ENCODE data around the gene POR. TPM values are rescaled to one million over a fixed set of nuclear protein-coding genes. Genes with fewer than 3 reads are reported as not detected.
"Not testable (repeated sequence)": the region's sequence is repeated elsewhere in the genome, so short reads cannot be mapped to it uniquely, and the experiment has no call there.

POR gene
- polyA plus RNA-seq, 1 donor from 2014 or later: 61.2 TPM

DNA sequence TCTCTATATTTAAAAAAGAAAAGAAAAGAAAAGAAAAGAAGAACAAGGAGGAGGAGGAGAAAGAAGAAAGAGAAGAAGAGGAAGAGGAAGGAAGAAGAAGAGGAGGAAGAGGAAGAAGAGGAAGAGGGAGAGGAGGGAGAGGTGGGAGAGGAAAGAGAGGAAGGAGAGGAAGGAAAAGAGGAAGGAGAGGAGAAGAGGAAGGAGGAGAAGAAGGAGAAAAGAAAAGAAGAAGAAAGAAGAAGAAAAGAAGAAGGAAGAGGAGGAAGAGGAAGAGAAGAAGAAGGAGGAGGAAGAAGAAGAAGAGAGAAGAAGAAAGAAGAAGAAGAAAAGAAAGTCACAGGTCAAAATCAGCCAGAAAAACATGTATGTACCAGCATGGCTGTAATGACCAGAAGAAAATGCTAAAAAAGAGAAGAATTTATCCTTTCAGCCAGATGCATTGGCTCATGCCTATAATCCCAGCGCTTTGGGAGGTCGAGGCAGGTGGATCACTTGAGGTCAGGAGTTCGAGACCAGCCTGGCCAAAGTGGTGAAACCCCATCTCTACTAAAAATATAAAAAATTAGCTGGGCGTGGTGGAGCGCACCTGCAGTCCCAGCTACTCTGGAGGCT lies 5.3 kb upstream of the POR start:
- H3K79me2 ChIP-seq (replicated peaks; ENCODE audit: insufficient read depth, low read length): no peaks in the 10 kb centered on the region
- no peak overlapping the region for H2AFZ ChIP-seq (ENCODE audit: low read depth, low read length)
- no peaks in the 10 kb centered on the region for H3K9me2 ChIP-seq (ENCODE audit: insufficient read depth, low read length)
- no peaks in the 10 kb centered on the region for H3F3A ChIP-seq (ENCODE audit: insufficient read depth, low read length, poor library complexity, severe bottlenecking)
- no peak overlapping the region for H3K27ac ChIP-seq (ENCODE audit: low read length)
- no peaks in the 10 kb centered on the region for H3K9me3 ChIP-seq (ENCODE audit: low read length)
- no peaks in the 10 kb centered on the region for H3K36me3 ChIP-seq (ENCODE audit: insufficient read depth, low read length)
- no peak overlapping the region for H3K9ac ChIP-seq (ENCODE audit: low read length)
- TF ChIP-seq, protein P1, sequence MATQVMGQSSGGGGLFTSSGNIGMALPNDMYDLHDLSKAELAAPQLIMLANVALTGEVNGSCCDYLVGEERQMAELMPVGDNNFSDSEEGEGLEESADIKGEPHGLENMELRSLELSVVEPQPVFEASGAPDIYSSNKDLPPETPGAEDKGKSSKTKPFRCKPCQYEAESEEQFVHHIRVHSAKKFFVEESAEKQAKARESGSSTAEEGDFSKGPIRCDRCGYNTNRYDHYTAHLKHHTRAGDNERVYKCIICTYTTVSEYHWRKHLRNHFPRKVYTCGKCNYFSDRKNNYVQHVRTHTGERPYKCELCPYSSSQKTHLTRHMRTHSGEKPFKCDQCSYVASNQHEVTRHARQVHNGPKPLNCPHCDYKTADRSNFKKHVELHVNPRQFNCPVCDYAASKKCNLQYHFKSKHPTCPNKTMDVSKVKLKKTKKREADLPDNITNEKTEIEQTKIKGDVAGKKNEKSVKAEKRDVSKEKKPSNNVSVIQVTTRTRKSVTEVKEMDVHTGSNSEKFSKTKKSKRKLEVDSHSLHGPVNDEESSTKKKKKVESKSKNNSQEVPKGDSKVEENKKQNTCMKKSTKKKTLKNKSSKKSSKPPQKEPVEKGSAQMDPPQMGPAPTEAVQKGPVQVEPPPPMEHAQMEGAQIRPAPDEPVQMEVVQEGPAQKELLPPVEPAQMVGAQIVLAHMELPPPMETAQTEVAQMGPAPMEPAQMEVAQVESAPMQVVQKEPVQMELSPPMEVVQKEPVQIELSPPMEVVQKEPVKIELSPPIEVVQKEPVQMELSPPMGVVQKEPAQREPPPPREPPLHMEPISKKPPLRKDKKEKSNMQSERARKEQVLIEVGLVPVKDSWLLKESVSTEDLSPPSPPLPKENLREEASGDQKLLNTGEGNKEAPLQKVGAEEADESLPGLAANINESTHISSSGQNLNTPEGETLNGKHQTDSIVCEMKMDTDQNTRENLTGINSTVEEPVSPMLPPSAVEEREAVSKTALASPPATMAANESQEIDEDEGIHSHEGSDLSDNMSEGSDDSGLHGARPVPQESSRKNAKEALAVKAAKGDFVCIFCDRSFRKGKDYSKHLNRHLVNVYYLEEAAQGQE (IDR thresholded peaks at IDR 0.05; ENCODE audit: borderline replicate concordance): no peak
- TF ChIP-seq EZH2 (IDR thresholded peaks at IDR 0.05; ENCODE audit: borderline replicate concordance, insufficient read depth, low read length, poor library complexity, severe bottlenecking) (no peak), MXI1 (conservative IDR thresholded peaks at IDR 0.05; ENCODE audit: poor library complexity, severe bottlenecking) (no peak), SMC3 (conservative IDR thresholded peaks at IDR 0.05; ENCODE audit: poor library complexity) (no peak)
- H3K4me3 ChIP-seq (ENCODE audit: low read length): no peak overlapping the region
- no peaks in the 10 kb centered on the region for H3K27me3 ChIP-seq (ENCODE audit: insufficient read depth, low read depth, low read length)
- no peaks in the 10 kb centered on the region for H4K20me1 ChIP-seq (ENCODE audit: insufficient read depth)
- H3K4me2 ChIP-seq (ENCODE audit: low read length): no peak overlapping the region

GRCh38 chr7:75911186-75911585 lies 3.8 kb upstream of the POR start:
- not testable (repeated sequence) for H3K9me3 ChIP-seq (ENCODE audit: low read length); H3K9ac ChIP-seq (ENCODE audit: low read length); H3K4me2 ChIP-seq (ENCODE audit: low read length); H3K27ac ChIP-seq (ENCODE audit: low read length); H3K27me3 ChIP-seq (ENCODE audit: insufficient read depth, low read depth, low read length); H3F3A ChIP-seq (ENCODE audit: insufficient read depth, low read length, poor library complexity, severe bottlenecking); H3K79me2 ChIP-seq (replicated peaks; ENCODE audit: insufficient read depth, low read length); H3K9me2 ChIP-seq (ENCODE audit: insufficient read depth, low read length); H2AFZ ChIP-seq (ENCODE audit: low read depth, low read length); H3K36me3 ChIP-seq (ENCODE audit: insufficient read depth, low read length); H3K4me3 ChIP-seq (ENCODE audit: low read length); H4K20me1 ChIP-seq (ENCODE audit: insufficient read depth)

DNA sequence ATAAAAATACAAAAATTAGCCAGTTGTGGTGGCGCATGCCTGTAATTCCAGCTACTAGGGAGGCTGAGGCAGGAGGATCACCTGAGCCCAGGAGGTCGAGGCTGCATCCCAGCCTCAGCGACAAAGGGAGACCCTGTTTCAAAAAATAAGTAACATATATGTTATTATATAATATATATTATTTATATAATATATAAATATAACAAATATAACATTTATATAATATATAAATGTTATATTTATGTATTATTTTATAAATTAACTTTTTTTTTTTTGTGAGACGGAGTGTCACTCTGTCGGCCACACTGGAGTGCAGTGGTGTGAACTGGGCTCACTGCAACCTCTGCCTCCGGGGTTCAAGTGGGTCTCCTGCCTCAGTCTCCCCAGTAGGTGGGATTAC lies 1.5 kb upstream of the POR start:
- Histone ChIP-seq H3K9me3 (ENCODE audit: low read length) (no peaks in the 10 kb centered on the region), H3F3A (ENCODE audit: insufficient read depth, low read length, poor library complexity, severe bottlenecking) (no peaks in the 10 kb centered on the region), H3K4me3 (ENCODE audit: low read length) (no peak overlapping the region), H3K36me3 (ENCODE audit: insufficient read depth, low read length) (no peaks in the 10 kb centered on the region), H3K4me2 (ENCODE audit: low read length) (no peak overlapping the region), H3K27me3 (ENCODE audit: insufficient read depth, low read depth, low read length) (no peaks in the 10 kb centered on the region), H4K20me1 (ENCODE audit: insufficient read depth) (no peaks in the 10 kb centered on the region), H3K9me2 (ENCODE audit: insufficient read depth, low read length) (no peaks in the 10 kb centered on the region), H2AFZ (ENCODE audit: low read depth, low read length) (no peak overlapping the region), H3K27ac (ENCODE audit: low read length) (no peak overlapping the region), H3K9ac (ENCODE audit: low read length) (no peak overlapping the region), H3K79me2 (replicated peaks; ENCODE audit: insufficient read depth, low read length) (peaks cover 29% of the 10 kb centered on the region)
- TF ChIP-seq, protein P1 (IDR thresholded peaks at IDR 0.05; ENCODE audit: borderline replicate concordance): no peak
- TF ChIP-seq SMC3 (conservative IDR thresholded peaks at IDR 0.05; ENCODE audit: poor library complexity) (no peak), RAD21 (conservative IDR thresholded peaks at IDR 0.05) (no peak), EP300 (conservative IDR thresholded peaks at IDR 0.05; ENCODE audit: poor library complexity, severe bottlenecking) (no peak)
- TF ChIP-seq, protein P2, sequence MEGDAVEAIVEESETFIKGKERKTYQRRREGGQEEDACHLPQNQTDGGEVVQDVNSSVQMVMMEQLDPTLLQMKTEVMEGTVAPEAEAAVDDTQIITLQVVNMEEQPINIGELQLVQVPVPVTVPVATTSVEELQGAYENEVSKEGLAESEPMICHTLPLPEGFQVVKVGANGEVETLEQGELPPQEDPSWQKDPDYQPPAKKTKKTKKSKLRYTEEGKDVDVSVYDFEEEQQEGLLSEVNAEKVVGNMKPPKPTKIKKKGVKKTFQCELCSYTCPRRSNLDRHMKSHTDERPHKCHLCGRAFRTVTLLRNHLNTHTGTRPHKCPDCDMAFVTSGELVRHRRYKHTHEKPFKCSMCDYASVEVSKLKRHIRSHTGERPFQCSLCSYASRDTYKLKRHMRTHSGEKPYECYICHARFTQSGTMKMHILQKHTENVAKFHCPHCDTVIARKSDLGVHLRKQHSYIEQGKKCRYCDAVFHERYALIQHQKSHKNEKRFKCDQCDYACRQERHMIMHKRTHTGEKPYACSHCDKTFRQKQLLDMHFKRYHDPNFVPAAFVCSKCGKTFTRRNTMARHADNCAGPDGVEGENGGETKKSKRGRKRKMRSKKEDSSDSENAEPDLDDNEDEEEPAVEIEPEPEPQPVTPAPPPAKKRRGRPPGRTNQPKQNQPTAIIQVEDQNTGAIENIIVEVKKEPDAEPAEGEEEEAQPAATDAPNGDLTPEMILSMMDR (IDR thresholded peaks at IDR 0.05; ENCODE audit: poor library complexity, severe bottlenecking): no peak

All from neural cell (in vitro differentiated cells).